Astrocyte (in vitro differentiated cells and primary cell): ENCODE measurements around the gene MAPK12.

ENCODE experiments used
- EZH2 ChIP-seq: IDR thresholded peaks from 2 replicates; pipeline ENCODE4 v1.6.1; 2012; ENCODE audit warnings: mild to moderate bottlenecking, low read length, inconsistent platforms; ENCODE audit not compliant: insufficient read depth
- TF ChIP-seq, protein P1 (sequence below): IDR thresholded peaks from 2 replicates; pipeline ENCODE4 v1.5.1; 2011; ENCODE audit warnings: low read depth, mild to moderate bottlenecking, inconsistent platforms, low read length, moderate library complexity; ENCODE audit not compliant: insufficient read depth

- TF ChIP-seq, protein P1, sequence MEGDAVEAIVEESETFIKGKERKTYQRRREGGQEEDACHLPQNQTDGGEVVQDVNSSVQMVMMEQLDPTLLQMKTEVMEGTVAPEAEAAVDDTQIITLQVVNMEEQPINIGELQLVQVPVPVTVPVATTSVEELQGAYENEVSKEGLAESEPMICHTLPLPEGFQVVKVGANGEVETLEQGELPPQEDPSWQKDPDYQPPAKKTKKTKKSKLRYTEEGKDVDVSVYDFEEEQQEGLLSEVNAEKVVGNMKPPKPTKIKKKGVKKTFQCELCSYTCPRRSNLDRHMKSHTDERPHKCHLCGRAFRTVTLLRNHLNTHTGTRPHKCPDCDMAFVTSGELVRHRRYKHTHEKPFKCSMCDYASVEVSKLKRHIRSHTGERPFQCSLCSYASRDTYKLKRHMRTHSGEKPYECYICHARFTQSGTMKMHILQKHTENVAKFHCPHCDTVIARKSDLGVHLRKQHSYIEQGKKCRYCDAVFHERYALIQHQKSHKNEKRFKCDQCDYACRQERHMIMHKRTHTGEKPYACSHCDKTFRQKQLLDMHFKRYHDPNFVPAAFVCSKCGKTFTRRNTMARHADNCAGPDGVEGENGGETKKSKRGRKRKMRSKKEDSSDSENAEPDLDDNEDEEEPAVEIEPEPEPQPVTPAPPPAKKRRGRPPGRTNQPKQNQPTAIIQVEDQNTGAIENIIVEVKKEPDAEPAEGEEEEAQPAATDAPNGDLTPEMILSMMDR: no peak
- no peak for TF ChIP-seq EZH2
Observed at GRCh38 chr22:50264104-50264745, 2.7 kb upstream of the MAPK12 start.
